ENCODE data around the gene SLC16A7. TPM values are rescaled to one million over a fixed set of nuclear protein-coding genes. Genes with fewer than 3 reads are reported as not detected.

Gene SLC16A7
- total and polyA plus RNA-seq, 2 of the 8 experiments (the other 6 are each of a cell fraction or from before 2014, with no cell fraction given) = 0.74 to 4.3 TPM

GRCh38 chr12:59643550-59643949, 47.7 kb downstream of the SLC16A7 start:
- no peaks in the 10 kb centered on the region for H3K79me2 ChIP-seq (ENCODE audit: control insufficient read depth in 1 of 2, insufficient read depth in 2 of 2, low read length in 2 of 2)
- no peaks in the 10 kb centered on the region for H3K79me1 ChIP-seq (ENCODE audit: low read depth, low read length)
- no peak overlapping the region for H4K91ac ChIP-seq (replicated peaks; ENCODE audit: insufficient read length, low read length)
- H4K5ac ChIP-seq (ENCODE audit: insufficient read length, low read depth, low read length) = no peak overlapping the region
- no peak overlapping the region for H3K4me3 ChIP-seq (ENCODE audit: extremely low read depth in 1 of 4, insufficient read depth in 2 of 4, low read depth in 3 of 4, low read length in 4 of 4)
- no peaks in the 10 kb centered on the region for H3K9me3 ChIP-seq (ENCODE audit: insufficient read depth in 2 of 2, low read depth in 1 of 2, low read length in 1 of 2)
- no peak for DNase-seq (ENCODE audit: low read depth in 1 of 2, low spot score in 2 of 2)
- no peaks in the 10 kb centered on the region for H4K20me1 ChIP-seq (replicated peaks in 1 of 2; ENCODE audit: control insufficient read depth in 1 of 2, insufficient read depth in 2 of 2, low read length in 2 of 2)
- H4K8ac ChIP-seq (ENCODE audit: extremely low read depth, insufficient read depth, low read length) = no peak overlapping the region
- no peak overlapping the region for H3K56ac ChIP-seq (replicated peaks; ENCODE audit: insufficient read length, low read depth, low read length)
- H3K23me2 ChIP-seq (ENCODE audit: low read depth, low read length) = no peaks in the 10 kb centered on the region
- no peaks in the 10 kb centered on the region for H3K27me3 ChIP-seq (replicated peaks in 1 of 4; ENCODE audit: control insufficient read depth in 3 of 4, extremely low read depth in 1 of 4, insufficient read depth in 3 of 4, low read length in 3 of 4)
- H2AFZ ChIP-seq (ENCODE audit: low read length) = no peak overlapping the region
- H2BK15ac ChIP-seq (ENCODE audit: low read length) = no peak overlapping the region
- no peak for FAIRE-seq
- H3K4ac ChIP-seq (replicated peaks; ENCODE audit: insufficient read length, low read depth, low read length) = no peak overlapping the region
- H3K14ac ChIP-seq (ENCODE audit: insufficient read length) = no peak overlapping the region
- H3K9ac ChIP-seq (replicated peaks in 1 of 4; ENCODE audit: extremely low read depth in 1 of 4, low read depth in 3 of 4, low read length in 3 of 4) = no peak overlapping the region
- no peak overlapping the region for H3K18ac ChIP-seq (ENCODE audit: extremely low read depth, low read length)
- H3K4me2 ChIP-seq (ENCODE audit: insufficient read depth in 1 of 2, low read depth in 2 of 2, low read length in 2 of 2) = no peak overlapping the region
- no peak overlapping the region for H2AK5ac ChIP-seq (ENCODE audit: low read depth, low read length)
- no peaks in the 10 kb centered on the region for H3K36me3 ChIP-seq (ENCODE audit: control insufficient read depth in 2 of 4, insufficient read depth in 4 of 4, low read length in 3 of 4)
- H2BK120ac ChIP-seq (replicated peaks; ENCODE audit: low read depth, low read length) = no peak overlapping the region
- no peak overlapping the region for H2BK20ac ChIP-seq (ENCODE audit: low read length)
- H2BK12ac ChIP-seq (ENCODE audit: low read depth, low read length) = no peak overlapping the region
- CTCF ChIA-PET (ENCODE audit: partially characterized antibody) = no interaction called here
- peaks cover 0 to 3% (median 0%) of the 10 kb centered on the region in 4 experiments; a peak in 1 of 7 replicates for H3K4me1 ChIP-seq (replicated peaks in 1 of 4; ENCODE audit: control insufficient read depth in 3 of 4, insufficient read depth in 4 of 4, low read length in 3 of 4)
- H3K23ac ChIP-seq (ENCODE audit: insufficient read length) = no peak overlapping the region
- POLR2A ChIA-PET (ENCODE audit: partially characterized antibody) = no interaction called here
- WGBS, 2 experiments (ENCODE audit: extremely low coverage in 1 of 2, insufficient coverage in 1 of 2, insufficient read length in 1 of 2, insufficient replicate concordance in 2 of 2, low coverage in 1 of 2, low lambda C conversion rate in 2 of 2, missing lambda C conversion rate in 1 of 2) = 79% methylated on average over 3 of the region's 3 CpGs; no CpG with 5 or more reads in 1 of the 2 experiments
- H3K27ac ChIP-seq (ENCODE audit: low read depth, low read length) = no peak overlapping the region
- no peak overlapping the region for H2BK5ac ChIP-seq (ENCODE audit: low read depth, low read length)
- TF ChIP-seq SIX5 (IDR thresholded peaks at IDR 0.05; ENCODE audit: low read depth, low read length) = no peak
- TF ChIP-seq, protein P1, sequence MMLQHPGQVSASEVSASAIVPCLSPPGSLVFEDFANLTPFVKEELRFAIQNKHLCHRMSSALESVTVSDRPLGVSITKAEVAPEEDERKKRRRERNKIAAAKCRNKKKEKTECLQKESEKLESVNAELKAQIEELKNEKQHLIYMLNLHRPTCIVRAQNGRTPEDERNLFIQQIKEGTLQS (IDR thresholded peaks at IDR 0.05; ENCODE audit: insufficient read depth, low read depth, low read length) = no peak
- TF ChIP-seq RNF2 (IDR thresholded peaks at IDR 0.05; ENCODE audit: borderline replicate concordance, low read depth, low read length, missing control alignments, poor library complexity, severe bottlenecking) = no peak
- TF ChIP-seq JUN (IDR thresholded peaks at IDR 0.05; ENCODE audit: low read depth, low read length) = no peak
- TF ChIP-seq, protein P2, sequence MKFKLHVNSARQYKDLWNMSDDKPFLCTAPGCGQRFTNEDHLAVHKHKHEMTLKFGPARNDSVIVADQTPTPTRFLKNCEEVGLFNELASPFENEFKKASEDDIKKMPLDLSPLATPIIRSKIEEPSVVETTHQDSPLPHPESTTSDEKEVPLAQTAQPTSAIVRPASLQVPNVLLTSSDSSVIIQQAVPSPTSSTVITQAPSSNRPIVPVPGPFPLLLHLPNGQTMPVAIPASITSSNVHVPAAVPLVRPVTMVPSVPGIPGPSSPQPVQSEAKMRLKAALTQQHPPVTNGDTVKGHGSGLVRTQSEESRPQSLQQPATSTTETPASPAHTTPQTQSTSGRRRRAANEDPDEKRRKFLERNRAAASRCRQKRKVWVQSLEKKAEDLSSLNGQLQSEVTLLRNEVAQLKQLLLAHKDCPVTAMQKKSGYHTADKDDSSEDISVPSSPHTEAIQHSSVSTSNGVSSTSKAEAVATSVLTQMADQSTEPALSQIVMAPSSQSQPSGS (IDR thresholded peaks at IDR 0.05; ENCODE audit: low read length) = no peak
- no peak for TF ChIP-seq RFX5 (IDR thresholded peaks at IDR 0.05; ENCODE audit: borderline replicate concordance, low read depth, low read length)
- no peak for TF ChIP-seq SRF (IDR thresholded peaks at IDR 0.05; ENCODE audit: low read depth, low read length)
- no peak for TF ChIP-seq HDAC2 (IDR thresholded peaks at IDR 0.05; ENCODE audit: borderline replicate concordance in 1 of 2, low read depth in 2 of 2, low read length in 2 of 2)
- TF ChIP-seq POLR2AphosphoS5 (IDR thresholded peaks at IDR 0.05; ENCODE audit: low read depth, low read length) = no peak
- no peak for TF ChIP-seq EP300 (IDR thresholded peaks at IDR 0.05; ENCODE audit: borderline replicate concordance in 1 of 2, low read depth in 2 of 2, low read length in 2 of 2)
- TF ChIP-seq, protein P3, sequence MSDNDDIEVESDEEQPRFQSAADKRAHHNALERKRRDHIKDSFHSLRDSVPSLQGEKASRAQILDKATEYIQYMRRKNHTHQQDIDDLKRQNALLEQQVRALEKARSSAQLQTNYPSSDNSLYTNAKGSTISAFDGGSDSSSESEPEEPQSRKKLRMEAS (IDR thresholded peaks at IDR 0.05) = no peak

Measured in H1 (cell line).